ENCODE results near the gene SDK1.
"Not testable (repeated sequence)": the region's sequence is repeated elsewhere in the genome, so short reads cannot be mapped to it uniquely, and the experiment has no call there.

The SDK1 gene

DNA sequence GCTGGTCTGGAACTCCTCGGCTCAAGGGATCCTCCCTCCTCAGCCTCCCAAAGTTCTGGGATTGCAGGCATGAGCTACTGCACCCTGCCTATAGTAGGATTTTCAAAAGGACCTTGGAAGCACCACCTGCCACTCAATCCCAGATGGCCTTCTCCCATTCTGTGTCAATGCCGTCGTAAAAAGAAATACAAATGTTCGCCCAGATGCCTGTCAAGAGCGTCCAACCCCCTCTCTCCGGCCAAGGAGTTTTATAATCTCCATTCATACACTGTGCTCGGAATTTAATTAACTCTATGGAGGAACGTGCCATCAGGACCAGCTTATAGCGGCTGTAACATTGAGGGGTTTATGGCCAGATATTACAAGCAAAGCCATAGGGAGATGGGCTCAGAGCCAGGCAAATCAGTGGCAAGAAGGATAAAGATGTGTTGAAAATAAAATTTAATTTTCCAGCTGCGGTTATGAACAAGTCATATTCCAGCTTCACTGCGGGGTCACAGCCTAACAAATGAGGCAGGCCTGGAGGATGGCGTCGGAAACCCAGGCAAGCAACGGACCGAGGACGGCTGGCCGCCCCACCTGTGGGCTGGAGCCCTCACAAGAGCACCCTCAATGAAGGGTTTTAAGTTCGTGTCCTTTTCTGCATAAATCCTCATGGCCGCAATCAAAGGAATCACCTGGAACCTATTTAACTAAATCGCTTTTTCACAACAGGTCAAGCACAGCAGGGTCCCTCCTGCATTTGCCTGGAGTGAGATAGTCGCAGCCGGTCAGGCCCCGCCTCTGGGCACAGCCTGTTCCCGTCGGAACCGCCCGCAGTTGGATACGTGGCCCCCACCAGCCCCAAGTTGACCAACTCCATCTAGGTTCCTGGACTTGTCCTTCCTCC lies 1006.5 kb downstream of the SDK1 start:
- ATAC-seq = no peak

DNA sequence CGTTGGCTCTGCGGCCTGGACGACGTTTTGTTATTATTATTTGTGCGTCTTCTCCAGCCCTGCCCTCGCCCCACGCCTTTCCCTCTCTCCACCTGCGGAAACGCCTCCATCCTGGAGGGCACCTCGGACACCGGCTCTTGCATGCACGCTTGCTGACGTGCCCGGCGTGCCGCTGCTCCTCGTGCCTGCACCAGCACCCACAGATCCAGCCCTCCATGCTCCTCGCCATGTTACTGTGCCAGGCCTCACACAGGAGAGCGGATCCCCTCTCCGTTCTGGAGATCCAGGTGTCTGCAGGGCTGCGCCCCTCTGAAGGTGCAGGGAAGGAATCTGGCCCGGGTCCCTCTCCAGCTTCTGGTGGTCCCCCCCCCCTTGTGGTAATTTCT lies 1007.1 kb downstream of the SDK1 start:
- no peak for ATAC-seq

DNA sequence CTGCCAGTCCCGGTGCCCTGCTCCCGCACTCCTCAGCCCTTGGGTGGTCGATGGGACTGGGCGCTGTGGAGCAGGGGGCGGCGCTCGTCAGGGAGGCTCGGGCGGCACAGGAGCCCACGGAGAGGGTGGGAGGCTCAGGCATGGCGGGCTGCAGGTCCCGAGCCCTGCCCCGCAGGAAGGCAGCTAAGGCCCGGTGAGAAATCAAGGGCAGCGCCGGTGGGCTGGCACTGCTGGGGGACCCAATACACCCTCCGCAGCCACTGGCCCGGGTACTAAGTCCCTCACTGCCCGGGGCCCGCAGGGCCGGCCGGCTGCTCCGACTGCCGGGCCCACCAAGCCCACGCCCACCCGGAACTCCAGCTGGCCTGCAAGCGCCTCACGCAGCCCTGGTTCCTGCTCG lies 1012.9 kb downstream of the SDK1 start:
- not testable (repeated sequence) for ATAC-seq

DNA sequence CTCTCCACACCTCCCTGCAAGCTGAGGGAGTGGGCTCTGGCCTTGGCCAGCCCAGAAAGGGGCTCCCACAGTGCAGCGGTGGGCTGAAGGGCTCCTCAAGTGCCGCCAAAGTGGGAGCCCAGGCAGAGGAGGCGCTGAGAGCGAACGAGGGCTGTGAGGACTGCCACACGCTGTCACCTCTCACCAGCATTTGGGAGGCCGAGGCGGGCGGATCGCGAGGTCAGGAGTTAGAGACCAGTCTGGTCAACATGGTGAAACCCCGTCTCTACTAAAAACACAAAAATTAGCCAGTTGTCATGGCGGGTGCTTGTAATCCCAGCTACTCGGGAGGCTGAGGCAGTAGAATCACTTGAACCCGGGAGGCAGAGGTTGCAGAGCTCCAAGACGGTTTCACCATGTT lies 1013.3 kb downstream of the SDK1 start:
- ATAC-seq = not testable (repeated sequence)
